Omental fat pad (tissue), 4 donors: ENCODE results near the gene SLFNL1. TPM values are rescaled to one million over a fixed set of nuclear protein-coding genes. Genes with fewer than 3 reads are reported as not detected.

Experiments
- ATAC-seq: fragments of 150-250 bp; one replicate; pipeline ENCODE4 v1.9.1; 2016; ENCODE audit warnings: mild to moderate bottlenecking, moderate library complexity; ENCODE audit not compliant: low FRiP score
- DNase-seq: peaks from one replicate; pipeline ENCODE4 v3.0.0-alpha.2; 2019; ENCODE audit warnings: low spot score
- CTCF ChIP-seq, 3 donors: fragments of 450-650 bp; IDR thresholded peaks; one replicate each; pipeline ENCODE4 v1.5.1; 2016 to 2017; ENCODE audit warnings: antibody characterized with exemption in 3 of 3, mild to moderate bottlenecking in 3 of 3, moderate library complexity in 2 of 3
- total RNA-seq, 4 donors: library from RNA; depleted of rRNA; stranded (reverse); fragments of >200 nt; gene quantifications; one replicate each; pipeline ENCODE4 v1.1.0, GENCODE V29; 2016

The SLFNL1 gene
- total RNA-seq, 4 donors from 2014 or later, result 0.19 to 1.6 (median 0.55) TPM

GRCh38 chr1:41044187-41044586, 22.7 kb upstream of the SLFNL1 start:
- no peak for DNase-seq
- TF ChIP-seq CTCF (IDR thresholded peaks at IDR 0.05), result no peak
- ATAC-seq, result no peak

GRCh38 chr1:41041614-41042270, 20.2 kb upstream of the SLFNL1 start:
- TF ChIP-seq CTCF (IDR thresholded peaks at IDR 0.05), result no peak
- no peak for ATAC-seq
- DNase-seq, result no peak

GRCh38 chr1:41038110-41038509, 16.6 kb upstream of the SLFNL1 start:
- DNase-seq (no peak), ATAC-seq (no peak)
- TF ChIP-seq CTCF (IDR thresholded peaks at IDR 0.05), result no peak

GRCh38 chr1:41037116-41037903, 15.8 kb upstream of the SLFNL1 start:
- DNase-seq, result no peak
- no peak for ATAC-seq

GRCh38 chr1:41033272-41033671, 11.7 kb upstream of the SLFNL1 start:
- no peak for ATAC-seq
- no peak for DNase-seq
- TF ChIP-seq CTCF (IDR thresholded peaks at IDR 0.05), result no peak

More at GRCh38 chr1:41037116-41037903, 15.8 kb upstream of the SLFNL1 start:
- TF ChIP-seq CTCF (IDR thresholded peaks at IDR 0.05), result no peak

GRCh38 chr1:41032147-41032546, 10.6 kb upstream of the SLFNL1 start:
- no peak for TF ChIP-seq CTCF (IDR thresholded peaks at IDR 0.05)
- ATAC-seq (no peak), DNase-seq (no peak)
